ENCODE results near the gene ARFIP1.

- no peak for TF ChIP-seq POLR2A (IDR thresholded peaks at IDR 0.05; ENCODE audit: low read length)
- no peak for TF ChIP-seq GATA1 (IDR thresholded peaks at IDR 0.05; ENCODE audit: low read depth, low read length)
These were observed 3.4 kb upstream of the ARFIP1 start for GRCh38 chr4:152776352-152776751.

All from erythroblast (primary cell).